ENCODE measurements around the gene SDS.

The SDS gene

GRCh38 chr12:113403435-113404415, at the start of gene SDS:
Gene SDS (minus strand): TSS chr12:113403887. CDS start chr12:113399708, 4,179 bp downstream.
- no peak for DNase-seq (ENCODE audit: low read depth in 2 of 2)

GRCh38 chr12:113453330-113453729, 49.6 kb upstream of the SDS start:
- DNase-seq (ENCODE audit: low read depth in 2 of 2) = no peak

- DNase-seq (ENCODE audit: low read depth in 2 of 2) = no peak
Observed at GRCh38 chr12:113452458-113452857, 48.8 kb upstream of the SDS start.

- DNase-seq (ENCODE audit: low read depth in 2 of 2) = no peak
Observed at GRCh38 chr12:113449839-113450238, 46.2 kb upstream of the SDS start.

DNA sequence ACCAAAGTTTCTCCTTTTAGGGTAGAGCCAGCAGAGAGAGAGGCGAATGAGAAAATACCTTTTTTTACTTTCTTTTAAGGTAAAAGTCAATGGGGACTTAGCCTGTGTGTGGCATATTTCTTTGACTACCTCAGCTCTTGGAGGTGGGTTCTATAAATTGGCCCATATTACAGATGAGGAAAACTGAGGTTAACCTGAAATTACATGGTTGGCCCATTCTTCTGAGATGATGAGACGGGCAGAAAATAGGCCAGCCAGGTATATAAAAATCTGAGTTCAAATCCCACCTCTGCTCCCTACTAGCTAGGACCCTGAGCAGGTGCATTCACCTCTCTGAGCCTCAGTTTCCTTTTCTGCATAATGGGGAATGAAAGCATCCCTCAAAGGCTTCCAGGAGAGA, 45.6 kb upstream of the SDS start:
- no peak for DNase-seq (ENCODE audit: low read depth in 2 of 2)

GRCh38 chr12:113448873-113449272, 45.2 kb upstream of the SDS start:
- DNase-seq (ENCODE audit: low read depth in 2 of 2) = no peak

- DNase-seq (ENCODE audit: low read depth in 2 of 2) = no peak
Observed at GRCh38 chr12:113445544-113446171, 42.0 kb upstream of the SDS start.

DNA sequence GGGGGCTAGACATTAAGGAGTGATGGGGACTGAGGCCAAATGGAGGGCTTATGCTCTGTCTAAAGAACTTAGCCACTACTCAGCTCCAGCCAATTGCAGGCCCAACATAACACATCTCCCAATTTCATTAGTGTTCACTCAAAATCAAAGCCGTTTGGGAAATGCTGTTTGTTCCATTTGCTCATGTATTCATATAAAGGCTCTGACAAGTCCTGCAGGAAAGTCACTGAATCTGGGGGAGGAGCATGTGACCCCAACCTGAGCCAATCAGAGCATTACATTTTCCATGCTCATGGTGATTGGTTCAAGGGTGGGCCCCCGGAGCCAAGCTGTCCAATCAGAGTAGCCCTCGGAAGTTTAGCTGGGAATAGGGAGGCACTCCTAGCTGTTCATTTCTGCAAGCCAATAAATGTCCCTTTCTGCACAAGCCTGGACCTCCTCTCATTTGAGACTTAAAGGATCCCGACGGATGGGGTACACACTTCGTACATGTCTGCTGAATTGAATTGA, 39.4 kb upstream of the SDS start:
- no peak for DNase-seq (ENCODE audit: low read depth in 2 of 2)

- DNase-seq (ENCODE audit: low read depth in 2 of 2) = no peak
Observed at GRCh38 chr12:113440947-113441782, 37.5 kb upstream of the SDS start.

GRCh38 chr12:113440336-113440735, 36.6 kb upstream of the SDS start:
- DNase-seq (ENCODE audit: low read depth in 2 of 2) = no peak

DNA sequence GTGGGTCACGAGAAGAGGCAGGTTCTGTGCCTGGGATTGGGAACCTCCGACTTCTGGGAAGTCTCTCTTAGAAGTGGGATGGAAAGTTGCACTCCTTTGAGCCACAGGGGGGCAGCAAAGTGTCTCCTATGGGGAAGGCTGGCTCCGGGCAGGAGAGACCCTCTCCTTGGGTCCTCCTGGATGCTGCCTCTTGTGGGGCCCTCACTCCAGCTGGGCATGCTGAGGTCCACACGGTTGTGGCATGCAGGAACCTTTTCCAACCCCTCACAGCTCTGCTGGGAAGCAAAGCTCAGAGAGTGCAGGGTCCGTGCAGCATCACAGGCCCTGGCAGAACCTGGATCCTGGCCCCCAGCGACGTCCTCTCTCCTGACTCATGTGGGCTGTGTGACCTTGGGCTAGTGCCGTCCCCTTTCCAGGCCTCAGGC, 35.9 kb upstream of the SDS start:
- DNase-seq (ENCODE audit: low read depth in 2 of 2) = no peak

DNA sequence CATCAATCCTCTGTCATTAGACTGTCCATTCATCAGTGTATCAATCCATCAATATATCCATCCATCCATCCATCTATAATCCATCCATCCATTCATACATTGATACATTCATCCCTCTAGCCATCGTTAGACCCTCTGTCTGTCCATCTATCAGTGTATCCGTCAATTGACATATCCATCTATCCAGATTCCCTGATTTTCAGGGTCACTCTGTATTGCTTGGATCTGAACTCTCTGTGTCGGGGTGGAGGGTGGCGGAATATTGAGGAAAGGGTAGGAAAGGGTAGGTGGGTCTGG, 35.6 kb upstream of the SDS start:
- DNase-seq (ENCODE audit: low read depth in 2 of 2) = no peak

GRCh38 chr12:113438523-113439300, 35.0 kb upstream of the SDS start:
- no peak for DNase-seq (ENCODE audit: low read depth in 2 of 2)

- DNase-seq (ENCODE audit: low read depth in 2 of 2) = no peak
Observed at GRCh38 chr12:113437729-113438100, 34.0 kb upstream of the SDS start.

GRCh38 chr12:113436993-113437728, 33.5 kb upstream of the SDS start:
- no peak for DNase-seq (ENCODE audit: low read depth in 2 of 2)

DNA sequence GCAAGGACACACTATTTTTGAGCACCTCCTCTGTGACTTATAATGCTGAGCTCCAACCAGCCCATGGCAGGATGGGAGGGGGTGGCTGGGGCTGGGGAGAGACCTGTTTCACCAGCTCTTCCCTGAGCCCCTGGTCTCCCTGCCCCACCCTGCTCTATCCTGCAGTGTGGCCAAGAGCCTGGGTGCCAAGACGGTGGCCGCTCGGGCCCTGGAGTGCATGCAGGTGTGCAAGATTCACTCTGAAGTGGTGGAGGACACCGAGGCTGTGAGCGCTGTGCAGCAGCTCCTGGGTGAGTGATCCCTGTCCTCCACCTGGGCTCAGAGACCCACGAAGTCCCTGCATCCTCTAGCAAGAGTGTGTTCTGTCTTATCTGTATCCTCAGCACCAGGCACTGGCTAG, 32.9 kb upstream of the SDS start:
- no peak for DNase-seq (ENCODE audit: low read depth in 2 of 2)

GRCh38 chr12:113435367-113435766, 31.7 kb upstream of the SDS start:
- no peak for DNase-seq (ENCODE audit: low read depth in 2 of 2)

- no peak for DNase-seq (ENCODE audit: low read depth in 2 of 2)
Observed at GRCh38 chr12:113432986-113433385, 29.3 kb upstream of the SDS start.

- DNase-seq (ENCODE audit: low read depth in 2 of 2) = no peak
Observed at GRCh38 chr12:113428482-113428881, 24.8 kb upstream of the SDS start.

- DNase-seq (ENCODE audit: low read depth in 2 of 2) = no peak
Observed at GRCh38 chr12:113427882-113428281, 24.2 kb upstream of the SDS start.

All from activated CD8-positive, alpha-beta memory T cell treated with anti-CD3 and anti-CD28 coated beads for 4 hours (primary cell).